Activated T-cell treated with anti-CD3 and anti-CD28 coated beads for 24 hours (primary cell): ENCODE data around the gene KDM4C.

Experiments used
- DNase-seq: peaks from one replicate; pipeline ENCODE4 v3.0.0-alpha.2; 2020; ENCODE audit warnings: low read depth

KDM4C gene

GRCh38 chr9:7143645-7144200 is 385.9 kb downstream of the KDM4C start:
- DNase-seq = no peak

GRCh38 chr9:7144265-7145046 is 386.7 kb downstream of the KDM4C start:
- DNase-seq = no peak

- no peak for DNase-seq
These were observed 387.7 kb downstream of the KDM4C start for GRCh38 chr9:7145361-7146069.

- no peak for DNase-seq
These were observed 388.8 kb downstream of the KDM4C start for GRCh38 chr9:7146582-7146981.

- DNase-seq = no peak
These were observed 389.6 kb downstream of the KDM4C start for GRCh38 chr9:7147121-7148090.

- no peak for DNase-seq
These were observed 390.5 kb downstream of the KDM4C start for GRCh38 chr9:7148243-7148765.

GRCh38 chr9:7149258-7149657 is 391.5 kb downstream of the KDM4C start:
- no peak for DNase-seq

- no peak for DNase-seq
These were observed 392.5 kb downstream of the KDM4C start for GRCh38 chr9:7150153-7150890.

GRCh38 chr9:7153134-7153533 is 395.4 kb downstream of the KDM4C start:
- DNase-seq = no peak

- DNase-seq = no peak
These were observed 395.8 kb downstream of the KDM4C start for GRCh38 chr9:7153566-7153965.

- DNase-seq = no peak
These were observed 396.3 kb downstream of the KDM4C start for GRCh38 chr9:7154003-7154619.

- DNase-seq = no peak
These were observed 396.9 kb downstream of the KDM4C start for GRCh38 chr9:7154650-7155049.

GRCh38 chr9:7161469-7161868 is 403.7 kb downstream of the KDM4C start:
- DNase-seq = no peak

GRCh38 chr9:7163932-7164331 is 406.2 kb downstream of the KDM4C start:
- DNase-seq = no peak

GRCh38 chr9:7164440-7165330 is 406.9 kb downstream of the KDM4C start:
- no peak for DNase-seq

GRCh38 chr9:7165331-7165975 is 407.7 kb downstream of the KDM4C start:
- no peak for DNase-seq

- no peak for DNase-seq
These were observed 408.3 kb downstream of the KDM4C start for GRCh38 chr9:7166074-7166473.

GRCh38 chr9:7169717-7170389 is 412.1 kb downstream of the KDM4C start:
- DNase-seq = no peak
